Panc1 (cell line): ENCODE data around the gene CHSY1. TPM values are rescaled to one million over a fixed set of nuclear protein-coding genes. Genes with fewer than 3 reads are reported as not detected.

Experiments used
- ATAC-seq: fragments of 200-7000 bp; cut with Tn5 transposase; 2 replicates; pipeline ENCODE4 v1.9.1; 2020; ENCODE audit warnings: mild to moderate bottlenecking, moderate library complexity
- BruUV-seq: library from RNA; stranded (reverse); fragments of 400-500 nt; replicated peaks from 2 replicates; lab custom pipeline; 2021; lab: Mats Ljungman, UMichigan
- CTCF ChIA-PET: fragments of 300-600 bp; sonication (Branson Sonifier 250); formaldehyde crosslinking; loops from one replicate; lab custom pipeline; 2022; ENCODE audit warnings: antibody characterized with exemption; lab: Charles Lee
- POLR2A ChIA-PET: fragments of 300-600 bp; sonication (Branson Sonifier 250); formaldehyde crosslinking; loops from one replicate; lab custom pipeline; 2022; ENCODE audit warnings: antibody characterized with exemption; lab: Charles Lee
- DNase-seq: peaks from one replicate; pipeline ENCODE4 v3.0.0-alpha.2; 2010; ENCODE audit warnings: low read depth, low spot score
- H3K27ac ChIP-seq: 2 replicates; pipeline ENCODE4 v1.5.1; 2011; ENCODE audit warnings: mild to moderate bottlenecking, low read length, inconsistent platforms
- H3K27me3 ChIP-seq: fragments of 200-500 bp; sonication (Bioruptor generic); 2 replicates; pipeline ENCODE4 v1.6.0; 2014; ENCODE audit warnings: low read length, inconsistent platforms; ENCODE audit not compliant: control insufficient read depth, insufficient read depth
- H3K36me3 ChIP-seq: fragments of 200-500 bp; sonication (Bioruptor generic); 2 replicates; pipeline ENCODE4 v1.5.1; 2014; ENCODE audit warnings: inconsistent platforms, mild to moderate bottlenecking, low read length, moderate library complexity; ENCODE audit not compliant: control insufficient read depth, insufficient read depth
- H3K4me1 ChIP-seq: 2 replicates; pipeline ENCODE4 v1.5.1; 2011; ENCODE audit warnings: inconsistent platforms, mild to moderate bottlenecking, low read length, moderate library complexity; ENCODE audit not compliant: control insufficient read depth, insufficient read depth
- H3K4me3 ChIP-seq, 2 experiments: 2 replicates each; pipeline ENCODE4 v1.5.1; 2011 to 2012; ENCODE audit warnings: low read depth in 2 of 2, low read length in 2 of 2, mild to moderate bottlenecking in 2 of 2, inconsistent platforms in 1 of 2, moderate library complexity in 1 of 2
- H3K9me3 ChIP-seq: fragments of 200-500 bp; sonication (Bioruptor generic); 2 replicates; pipeline ENCODE4 v1.5.1; 2014; ENCODE audit warnings: low read depth, mild to moderate bottlenecking, inconsistent platforms, low read length, moderate library complexity; ENCODE audit not compliant: control insufficient read depth, insufficient read depth
- POLR2AphosphoS5 ChIP-seq: IDR thresholded peaks from 2 replicates; pipeline ENCODE4 v1.6.1; 2012; ENCODE audit warnings: mild to moderate bottlenecking, low read depth, low read length, moderate library complexity
- SIN3A ChIP-seq: IDR thresholded peaks from 2 replicates; pipeline ENCODE4 v1.6.1; 2012; ENCODE audit warnings: low read depth, mild to moderate bottlenecking, low read length, moderate library complexity, borderline replicate concordance; ENCODE audit not compliant: insufficient read depth
- TCF7L2 ChIP-seq: IDR thresholded peaks from 2 replicates; pipeline ENCODE4 v1.6.1; 2011; ENCODE audit warnings: mild to moderate bottlenecking, low read depth, low read length, inconsistent platforms
- in situ Hi-C: cut with HindIII; loops from 2 replicates; pipeline ENCODE4 v1.10.0; 2016; ENCODE audit warnings: low sequenced_read_pairs, low pct_unique_long_range_greater_than_20kb
- intact Hi-C: fragments of 100-400 bp; cut with micrococcal nuclease; formaldehyde crosslinking; loops from one replicate; pipeline ENCODE4 v1.10.0; 2022; ENCODE audit not compliant: unreplicated experiment
- total RNA-seq: library from RNA; stranded (reverse); gene quantifications from one replicate; pipeline ENCODE4 v1.2.1, GENCODE V29; 2021; ENCODE audit not compliant: unreplicated experiment
- TF ChIP-seq, protein P1 (sequence below), 2 experiments: IDR thresholded peaks; 2 replicates each; pipeline ENCODE4 v1.6.1; 2011 to 2012; ENCODE audit warnings: low read depth in 2 of 2, control low read depth in 1 of 2, low read length in 1 of 2, mild to moderate bottlenecking in 1 of 2, moderate library complexity in 1 of 2; ENCODE audit not compliant: insufficient read depth in 1 of 2
- TF ChIP-seq, protein P2 (sequence below): fragments of 450-650 bp; IDR thresholded peaks from 2 replicates; pipeline ENCODE4 v1.5.1; 2017; ENCODE audit warnings: mild to moderate bottlenecking

Gene CHSY1
- total RNA-seq, 1 experiment from 2014 or later: 50.8 TPM

DNA sequence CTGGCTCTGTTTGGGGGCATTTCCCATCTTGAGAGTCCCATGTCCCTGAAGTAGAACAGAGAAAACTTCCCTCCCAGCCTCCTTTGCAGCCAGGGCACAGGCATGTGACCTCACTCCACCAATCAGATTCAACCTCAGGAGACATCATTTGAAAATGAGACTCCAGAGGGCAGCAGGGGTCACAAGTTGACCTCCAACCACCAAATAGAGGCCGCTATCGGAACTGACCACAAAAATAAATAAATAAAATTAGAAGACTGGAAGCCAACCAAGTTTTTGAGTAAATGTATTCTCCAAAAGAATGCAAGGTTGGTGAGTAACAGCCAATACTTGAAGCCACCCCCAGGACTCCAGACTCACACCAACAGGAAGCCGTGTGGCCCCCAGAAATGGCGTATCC lies 106.5 kb downstream of the CHSY1 start:
- no TSS peak for BruUV-seq
- Histone ChIP-seq H3K9me3 (no peaks in the 10 kb centered on the region), H3K27ac (no peak overlapping the region), H3K36me3 (no peaks in the 10 kb centered on the region), H3K4me1 (peaks cover 16% of the 10 kb centered on the region; the same call in 1 of the 2 replicates), H3K4me3 (no peak overlapping the region), H3K27me3 (no peaks in the 10 kb centered on the region)
- TF ChIP-seq, protein P1, sequence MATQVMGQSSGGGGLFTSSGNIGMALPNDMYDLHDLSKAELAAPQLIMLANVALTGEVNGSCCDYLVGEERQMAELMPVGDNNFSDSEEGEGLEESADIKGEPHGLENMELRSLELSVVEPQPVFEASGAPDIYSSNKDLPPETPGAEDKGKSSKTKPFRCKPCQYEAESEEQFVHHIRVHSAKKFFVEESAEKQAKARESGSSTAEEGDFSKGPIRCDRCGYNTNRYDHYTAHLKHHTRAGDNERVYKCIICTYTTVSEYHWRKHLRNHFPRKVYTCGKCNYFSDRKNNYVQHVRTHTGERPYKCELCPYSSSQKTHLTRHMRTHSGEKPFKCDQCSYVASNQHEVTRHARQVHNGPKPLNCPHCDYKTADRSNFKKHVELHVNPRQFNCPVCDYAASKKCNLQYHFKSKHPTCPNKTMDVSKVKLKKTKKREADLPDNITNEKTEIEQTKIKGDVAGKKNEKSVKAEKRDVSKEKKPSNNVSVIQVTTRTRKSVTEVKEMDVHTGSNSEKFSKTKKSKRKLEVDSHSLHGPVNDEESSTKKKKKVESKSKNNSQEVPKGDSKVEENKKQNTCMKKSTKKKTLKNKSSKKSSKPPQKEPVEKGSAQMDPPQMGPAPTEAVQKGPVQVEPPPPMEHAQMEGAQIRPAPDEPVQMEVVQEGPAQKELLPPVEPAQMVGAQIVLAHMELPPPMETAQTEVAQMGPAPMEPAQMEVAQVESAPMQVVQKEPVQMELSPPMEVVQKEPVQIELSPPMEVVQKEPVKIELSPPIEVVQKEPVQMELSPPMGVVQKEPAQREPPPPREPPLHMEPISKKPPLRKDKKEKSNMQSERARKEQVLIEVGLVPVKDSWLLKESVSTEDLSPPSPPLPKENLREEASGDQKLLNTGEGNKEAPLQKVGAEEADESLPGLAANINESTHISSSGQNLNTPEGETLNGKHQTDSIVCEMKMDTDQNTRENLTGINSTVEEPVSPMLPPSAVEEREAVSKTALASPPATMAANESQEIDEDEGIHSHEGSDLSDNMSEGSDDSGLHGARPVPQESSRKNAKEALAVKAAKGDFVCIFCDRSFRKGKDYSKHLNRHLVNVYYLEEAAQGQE (IDR thresholded peaks at IDR 0.05; ENCODE audit: insufficient read depth in 1 of 2, low read depth in 2 of 2, low read length in 1 of 2): no peak
- TF ChIP-seq, protein P2, sequence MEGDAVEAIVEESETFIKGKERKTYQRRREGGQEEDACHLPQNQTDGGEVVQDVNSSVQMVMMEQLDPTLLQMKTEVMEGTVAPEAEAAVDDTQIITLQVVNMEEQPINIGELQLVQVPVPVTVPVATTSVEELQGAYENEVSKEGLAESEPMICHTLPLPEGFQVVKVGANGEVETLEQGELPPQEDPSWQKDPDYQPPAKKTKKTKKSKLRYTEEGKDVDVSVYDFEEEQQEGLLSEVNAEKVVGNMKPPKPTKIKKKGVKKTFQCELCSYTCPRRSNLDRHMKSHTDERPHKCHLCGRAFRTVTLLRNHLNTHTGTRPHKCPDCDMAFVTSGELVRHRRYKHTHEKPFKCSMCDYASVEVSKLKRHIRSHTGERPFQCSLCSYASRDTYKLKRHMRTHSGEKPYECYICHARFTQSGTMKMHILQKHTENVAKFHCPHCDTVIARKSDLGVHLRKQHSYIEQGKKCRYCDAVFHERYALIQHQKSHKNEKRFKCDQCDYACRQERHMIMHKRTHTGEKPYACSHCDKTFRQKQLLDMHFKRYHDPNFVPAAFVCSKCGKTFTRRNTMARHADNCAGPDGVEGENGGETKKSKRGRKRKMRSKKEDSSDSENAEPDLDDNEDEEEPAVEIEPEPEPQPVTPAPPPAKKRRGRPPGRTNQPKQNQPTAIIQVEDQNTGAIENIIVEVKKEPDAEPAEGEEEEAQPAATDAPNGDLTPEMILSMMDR: no peak
- TF ChIP-seq TCF7L2: no peak
- TF ChIP-seq POLR2AphosphoS5: no peak
- no peak for TF ChIP-seq SIN3A
- no peak for ATAC-seq
- intact Hi-C loops: no loop called here
- in situ Hi-C loops: no loop called here
- POLR2A ChIA-PET: no interaction called here
- CTCF ChIA-PET: interaction anchor here (0.6 kb wide), 1 partner anchor 19 kb away, joined by 6 read pairs; no protein-coding TSS in a partner anchor
- no peak for DNase-seq

DNA sequence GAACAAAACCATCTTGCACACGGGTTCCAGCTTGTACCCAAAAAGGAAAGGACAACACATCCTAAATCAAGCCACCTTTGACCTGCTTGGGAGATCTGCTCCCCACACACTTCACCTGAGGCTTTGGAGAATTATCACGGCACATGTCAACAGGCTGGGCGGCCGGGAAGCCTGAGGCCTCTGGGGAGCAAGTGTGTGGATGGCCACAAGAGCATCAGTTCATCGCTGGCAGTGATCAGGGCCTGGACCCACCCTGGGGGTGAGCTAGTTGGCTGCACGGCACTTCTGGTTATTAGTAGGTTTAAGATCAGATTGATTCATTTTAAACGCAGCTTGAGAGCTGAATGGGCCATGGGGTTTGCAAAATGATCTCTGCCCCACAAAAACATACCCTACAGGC lies 108.5 kb downstream of the CHSY1 start:
- ChIA-PET CTCF (interaction anchor here (0.7 to 1.0 kb wide), 2 partner anchors 10 to 29 kb away, joined by 3 to 4 read pairs; no protein-coding TSS in a partner anchor), POLR2A (interaction anchor here (0.6 kb wide), 2 partner anchors 18 to 58 kb away, joined by 3 to 4 read pairs; no protein-coding TSS in a partner anchor)
- ATAC-seq (no peak), DNase-seq (no peak)
- H3K4me1 ChIP-seq: peaks cover 5% of the 10 kb centered on the region; the same call in 1 of the 2 replicates
- no TSS peak for BruUV-seq
- no peaks in the 10 kb centered on the region for H3K9me3 ChIP-seq
- intact Hi-C loops: no loop called here
- no peaks in the 10 kb centered on the region for H3K36me3 ChIP-seq
- H3K27ac ChIP-seq: no peak overlapping the region
- no peaks in the 10 kb centered on the region for H3K27me3 ChIP-seq
- no peak overlapping the region for H3K4me3 ChIP-seq
- no peak for TF ChIP-seq POLR2AphosphoS5
- TF ChIP-seq, protein P1 (IDR thresholded peaks at IDR 0.05; ENCODE audit: insufficient read depth in 1 of 2, low read depth in 2 of 2, low read length in 1 of 2): no peak
- TF ChIP-seq, protein P2: no peak
- no peak for TF ChIP-seq SIN3A
- no peak for TF ChIP-seq TCF7L2
- in situ Hi-C loops: no loop called here
